BJ (cell line): Measurements from ENCODE around the gene SLIT3. TPM values are rescaled to one million over a fixed set of nuclear protein-coding genes. Genes with fewer than 3 reads are reported as not detected.

Experiments used
- CTCF ChIA-PET: fragments of 350-600 bp; formaldehyde crosslinking; extraction: SDS; loops from one replicate; lab custom pipeline; 2021; ENCODE audit warnings: antibody characterized with exemption, inconsistent platforms; lab: Yijun Ruan, JAX
- POLR2A ChIA-PET: fragments of 300-600 bp; sonication (Branson Sonifier 250); formaldehyde crosslinking; extraction: SDS; loops from one replicate; lab custom pipeline; 2021; ENCODE audit warnings: antibody characterized with exemption; lab: Charles Lee
- DNase-seq: peaks from one replicate; pipeline ENCODE4 v3.0.0-alpha.2; 2011; ENCODE audit warnings: low read depth
- H3K27me3 ChIP-seq: 2 replicates; pipeline ENCODE4 v1.6.0; 2011; ENCODE audit warnings: low read length; ENCODE audit not compliant: control insufficient read depth, insufficient read depth
- H3K36me3 ChIP-seq: 2 replicates; pipeline ENCODE4 v1.5.1; 2011; ENCODE audit warnings: low read length; ENCODE audit not compliant: control insufficient read depth, insufficient read depth
- H3K4me3 ChIP-seq: 2 replicates; pipeline ENCODE4 v1.5.1; 2011; ENCODE audit warnings: low read depth, mild to moderate bottlenecking, control low read depth, low read length
- CTCF ChIP-seq: IDR thresholded peaks from 2 replicates; pipeline ENCODE4 v1.5.1; 2011; ENCODE audit warnings: low read depth, mild to moderate bottlenecking, control low read depth, inconsistent platforms, low read length, moderate library complexity; ENCODE audit not compliant: insufficient read depth
- polyA plus RNA-seq: library from polyadenylated mRNA; depleted of rRNA; stranded (reverse); fragments of >200 nt; gene quantifications from 2 replicates; pipeline ENCODE4 v1.2.3, GENCODE V29; 2011

SLIT3 gene
- polyA plus RNA-seq, 1 experiment = 26.8 TPM

GRCh38 chr5:168706655-168707069 lies 594.3 kb downstream of the SLIT3 start:
- TF ChIP-seq CTCF = peak; percentile 56
- no peaks in the 10 kb centered on the region for H3K27me3 ChIP-seq
- no peak overlapping the region for H3K4me3 ChIP-seq
- no peak for DNase-seq
- ChIA-PET CTCF (interaction anchor here (0.7 to 1.2 kb wide), 8 partner anchors 19 to 874 kb away, joined by 3 to 5 read pairs (median 3); no protein-coding TSS in a partner anchor), POLR2A (no interaction called here)
- H3K36me3 ChIP-seq = peaks cover 2% of the 10 kb centered on the region; the same call in 1 of the 2 replicates

GRCh38 chr5:168705321-168705720 lies 595.6 kb downstream of the SLIT3 start:
- ChIA-PET POLR2A (no interaction called here), CTCF (interaction anchor here (1.4 kb wide), 1 partner anchor 298 kb away, joined by 3 read pairs; no protein-coding TSS in a partner anchor)
- no peaks in the 10 kb centered on the region for H3K36me3 ChIP-seq
- H3K27me3 ChIP-seq = no peaks in the 10 kb centered on the region
- DNase-seq = no peak
- TF ChIP-seq CTCF = no peak
- H3K4me3 ChIP-seq = no peak overlapping the region

GRCh38 chr5:168702511-168702910 lies 598.4 kb downstream of the SLIT3 start:
- POLR2A ChIA-PET = no interaction called here
- H3K36me3 ChIP-seq = no peaks in the 10 kb centered on the region
- H3K27me3 ChIP-seq = no peaks in the 10 kb centered on the region
- no peak for DNase-seq
- no peak for TF ChIP-seq CTCF
- CTCF ChIA-PET = no interaction called here
- no peak overlapping the region for H3K4me3 ChIP-seq

- no peak for TF ChIP-seq CTCF
- no peak overlapping the region for H3K4me3 ChIP-seq
- no peaks in the 10 kb centered on the region for H3K36me3 ChIP-seq
- ChIA-PET CTCF (no interaction called here), POLR2A (no interaction called here)
- H3K27me3 ChIP-seq = no peaks in the 10 kb centered on the region
- DNase-seq = no peak
Observed at GRCh38 chr5:168701641-168702040, 599.3 kb downstream of the SLIT3 start.

GRCh38 chr5:168699002-168699401 lies 601.9 kb downstream of the SLIT3 start:
- POLR2A ChIA-PET = no interaction called here
- CTCF ChIA-PET = interaction anchor here (0.6 to 2.6 kb wide), 2 partner anchors 20 to 1135 kb away, joined by 3 to 7 read pairs; no protein-coding TSS in a partner anchor
- no peak overlapping the region for H3K4me3 ChIP-seq
- DNase-seq = no peak
- no peaks in the 10 kb centered on the region for H3K27me3 ChIP-seq
- no peak for TF ChIP-seq CTCF
- H3K36me3 ChIP-seq = no peaks in the 10 kb centered on the region
